KOPT-K1 (cell line): Measurements from ENCODE around the gene DRAXIN.

ENCODE experiments used
- H3K27ac ChIP-seq: fragments of 200-600 bp; sonication (generic); 2 replicates; pipeline ENCODE4 v1.5.1; 2016; ENCODE audit warnings: antibody characterized with exemption, mild to moderate bottlenecking, low read depth, low read length; ENCODE audit not compliant: poor library complexity, severe bottlenecking
- H3K36me3 ChIP-seq: fragments of 200-600 bp; sonication (generic); 2 replicates; pipeline ENCODE4 v1.5.1; 2017; ENCODE audit warnings: antibody characterized with exemption, mild to moderate bottlenecking, low read length, moderate library complexity; ENCODE audit not compliant: insufficient read depth
- H3K9me3 ChIP-seq: fragments of 200-600 bp; sonication (generic); 2 replicates; pipeline ENCODE4 v1.5.1; 2017; ENCODE audit warnings: antibody characterized with exemption, low read length, mild to moderate bottlenecking; ENCODE audit not compliant: insufficient read depth, poor library complexity, severe bottlenecking

Gene DRAXIN

GRCh38 chr1:11673089-11673769 lies 18.3 kb upstream of the DRAXIN start:
- peaks cover 94% of the 10 kb centered on the region for H3K36me3 ChIP-seq
- H3K9me3 ChIP-seq, result no peaks in the 10 kb centered on the region
- H3K27ac ChIP-seq, result no peak overlapping the region

GRCh38 chr1:11674488-11674887 lies 17.0 kb upstream of the DRAXIN start:
- H3K27ac ChIP-seq, result no peak overlapping the region
- H3K9me3 ChIP-seq, result no peaks in the 10 kb centered on the region
- peaks cover 89% of the 10 kb centered on the region for H3K36me3 ChIP-seq

GRCh38 chr1:11675325-11675724 lies 16.2 kb upstream of the DRAXIN start:
- Histone ChIP-seq H3K36me3 (peaks cover 85% of the 10 kb centered on the region), H3K27ac (no peak overlapping the region), H3K9me3 (no peaks in the 10 kb centered on the region)

GRCh38 chr1:11676386-11677103 lies 15.0 kb upstream of the DRAXIN start:
- Histone ChIP-seq H3K27ac (no peak overlapping the region), H3K9me3 (no peaks in the 10 kb centered on the region), H3K36me3 (peaks cover 73% of the 10 kb centered on the region)

GRCh38 chr1:11678442-11678841 lies 13.1 kb upstream of the DRAXIN start:
- H3K27ac ChIP-seq, result no peak overlapping the region
- H3K9me3 ChIP-seq, result no peaks in the 10 kb centered on the region
- H3K36me3 ChIP-seq, result peaks cover 55% of the 10 kb centered on the region

- peak overlapping the region; percentile 97 for H3K27ac ChIP-seq
- H3K9me3 ChIP-seq, result no peaks in the 10 kb centered on the region
- H3K36me3 ChIP-seq, result peaks cover 35% of the 10 kb centered on the region
Observed at GRCh38 chr1:11680270-11681070, 11.0 kb upstream of the DRAXIN start.

GRCh38 chr1:11681071-11681771 lies 10.3 kb upstream of the DRAXIN start, which contains the start of gene MAD2L2:
MAD2L2 (minus strand) TSS chr1:11681148; CDS start chr1:11680601, 547 bp downstream.
- Histone ChIP-seq H3K9me3 (no peaks in the 10 kb centered on the region), H3K27ac (peak within 1 kb of the TSS; percentile 97), H3K36me3 (peaks cover 27% of the 10 kb centered on the region)

- Histone ChIP-seq H3K27ac (peak overlapping the region; percentile 97), H3K9me3 (no peaks in the 10 kb centered on the region), H3K36me3 (peaks cover 16% of the 10 kb centered on the region)
Observed at GRCh38 chr1:11682287-11682771, 9.2 kb upstream of the DRAXIN start.

- Histone ChIP-seq H3K9me3 (no peaks in the 10 kb centered on the region), H3K27ac (peak overlapping the region; percentile 97), H3K36me3 (peaks cover 11% of the 10 kb centered on the region)
Observed at GRCh38 chr1:11682799-11683198, 8.7 kb upstream of the DRAXIN start.

GRCh38 chr1:11684070-11684469 lies 7.4 kb upstream of the DRAXIN start:
- H3K36me3 ChIP-seq, result no peaks in the 10 kb centered on the region
- no peak overlapping the region for H3K27ac ChIP-seq
- no peaks in the 10 kb centered on the region for H3K9me3 ChIP-seq

GRCh38 chr1:11685210-11685752 lies 6.2 kb upstream of the DRAXIN start:
- H3K36me3 ChIP-seq, result no peaks in the 10 kb centered on the region
- no peaks in the 10 kb centered on the region for H3K9me3 ChIP-seq
- H3K27ac ChIP-seq, result no peak overlapping the region

GRCh38 chr1:11688506-11688905 lies 3.0 kb upstream of the DRAXIN start:
- Histone ChIP-seq H3K36me3 (no peaks in the 10 kb centered on the region), H3K27ac (no peak overlapping the region), H3K9me3 (no peaks in the 10 kb centered on the region)

GRCh38 chr1:11690397-11691301 lies 861 bp upstream of the DRAXIN start:
- Histone ChIP-seq H3K27ac (peak overlapping the region; percentile 52), H3K36me3 (no peaks in the 10 kb centered on the region), H3K9me3 (no peaks in the 10 kb centered on the region)
